CD14-positive monocyte (primary cell): ENCODE results near the gene HNF4A. TPM values are rescaled to one million over a fixed set of nuclear protein-coding genes. Genes with fewer than 3 reads are reported as not detected.

Source experiments
- DNase-seq, 3 donors: peaks; one replicate each; pipeline ENCODE4 v3.0.0-alpha.2; 2011 to 2022
- H2AFZ ChIP-seq: 2 replicates; pipeline ENCODE4 v1.6.0; 2012; ENCODE audit warnings: mild to moderate bottlenecking, low read depth, low read length, inconsistent platforms; ENCODE audit not compliant: insufficient read depth, poor library complexity, severe bottlenecking
- H3K27ac ChIP-seq, 2 donors: 1 replicate in 1 of 2; 2 replicates in 1 of 2; pipeline ENCODE4 v1.5.1; 2012 to 2013; ENCODE audit warnings: low read length in 2 of 2, control low read depth in 1 of 2, inconsistent platforms in 1 of 2, low read depth in 1 of 2, mild to moderate bottlenecking in 1 of 2
- H3K27me3 ChIP-seq, 2 donors: one replicate each; pipeline versions ENCODE4 v1.6.0 to v1.6.1; 2011 to 2013; ENCODE audit warnings: low read length in 2 of 2; ENCODE audit not compliant: control insufficient read depth in 2 of 2, insufficient read depth in 2 of 2
- H3K36me3 ChIP-seq, 2 donors: replicated peaks in 1 of 2; 1 replicate in 1 of 2; 2 replicates in 1 of 2; pipeline versions ENCODE4 v1.5.1 to v1.6.1; 2012 to 2013; ENCODE audit warnings: low read length in 2 of 2, control low read depth in 1 of 2, inconsistent platforms in 1 of 2, mild to moderate bottlenecking in 1 of 2; ENCODE audit not compliant: insufficient read depth in 2 of 2, control insufficient read depth in 1 of 2
- H3K4me1 ChIP-seq, 2 donors: 1 replicate in 1 of 2; 2 replicates in 1 of 2; pipeline versions ENCODE4 v1.5.1 to v1.6.1; 2012 to 2013; ENCODE audit warnings: low read length in 2 of 2, control low read depth in 1 of 2, inconsistent platforms in 1 of 2, mild to moderate bottlenecking in 1 of 2, moderate library complexity in 1 of 2; ENCODE audit not compliant: insufficient read depth in 2 of 2, control insufficient read depth in 1 of 2
- H3K4me2 ChIP-seq: replicated peaks from 2 replicates; pipeline ENCODE3; 2012; ENCODE audit warnings: low read length, moderate library complexity, mild to moderate bottlenecking; ENCODE audit not compliant: poor library complexity, severe bottlenecking; ENCODE audit errors: extremely low read depth
- H3K4me3 ChIP-seq, 3 experiments: fragments of 200-600 bp in 1 of 3; sonication (generic) in 1 of 3; replicated peaks in 1 of 3; 1 replicate in 2 of 3; 2 replicates in 1 of 3; pipeline ENCODE4 v1.5.1; 2011 to 2013; ENCODE audit warnings: low read length in 3 of 3, mild to moderate bottlenecking in 3 of 3, control low read depth in 2 of 3, low read depth in 2 of 3, inconsistent platforms in 1 of 3, moderate library complexity in 1 of 3
- H3K79me2 ChIP-seq: 2 replicates; pipeline ENCODE4 v1.6.0; 2012; ENCODE audit warnings: mild to moderate bottlenecking, control low read depth, inconsistent platforms, low read length, moderate library complexity; ENCODE audit not compliant: insufficient read depth
- H3K9ac ChIP-seq: 2 replicates; pipeline ENCODE4 v1.6.0; 2017; ENCODE audit warnings: low read length, mild to moderate bottlenecking; ENCODE audit not compliant: insufficient read depth, poor library complexity, severe bottlenecking
- H3K9me3 ChIP-seq, 2 donors: replicated peaks in 1 of 2; 1 replicate in 1 of 2; 2 replicates in 1 of 2; pipeline versions ENCODE4 v1.5.1 to v1.6.1; 2012 to 2013; ENCODE audit warnings: low read length in 2 of 2, control low read depth in 1 of 2; ENCODE audit not compliant: control insufficient read depth in 1 of 2, insufficient read depth in 1 of 2
- H4K20me1 ChIP-seq: 2 replicates; pipeline ENCODE4 v1.6.0; 2012; ENCODE audit warnings: mild to moderate bottlenecking, low read length, control low read depth, moderate library complexity; ENCODE audit not compliant: insufficient read depth
- H3K27ac Mint-ChIP-seq, 7 donors: one replicate each; pipeline ENCODE4 v1.8.0; 2020; ENCODE audit warnings: mild to moderate bottlenecking in 7 of 7, mixed read lengths in 7 of 7, moderate library complexity in 6 of 7, inconsistent platforms in 2 of 7
- H3K27me3 Mint-ChIP-seq, 3 donors: one replicate each; pipeline ENCODE4 v1.8.0; 2021 to 2022; ENCODE audit warnings: low read depth in 3 of 3, mild to moderate bottlenecking in 3 of 3, mixed read lengths in 3 of 3, moderate library complexity in 3 of 3, inconsistent platforms in 1 of 3
- H3K36me3 Mint-ChIP-seq, 2 donors: one replicate each; pipeline ENCODE4 v1.8.0; 2020; ENCODE audit warnings: mixed read lengths in 2 of 2, inconsistent platforms in 1 of 2, mild to moderate bottlenecking in 1 of 2
- H3K4me1 Mint-ChIP-seq: one replicate; pipeline ENCODE4 v1.8.0; 2020; ENCODE audit warnings: mild to moderate bottlenecking, mixed read lengths
- H3K4me3 Mint-ChIP-seq, 2 donors: one replicate each; pipeline ENCODE4 v1.8.0; 2020; ENCODE audit warnings: mild to moderate bottlenecking in 2 of 2, mixed read lengths in 2 of 2, moderate library complexity in 1 of 2
- H3K9me3 Mint-ChIP-seq, 7 donors: one replicate each; pipeline ENCODE4 v1.8.0; 2020 to 2022; ENCODE audit warnings: mixed read lengths in 7 of 7, mild to moderate bottlenecking in 6 of 7, moderate library complexity in 6 of 7, inconsistent platforms in 2 of 7
- CTCF ChIP-seq: fragments of 200-600 bp; IDR thresholded peaks from one replicate; pipeline ENCODE4 v1.8.0; 2022; ENCODE audit warnings: antibody characterized with exemption, mild to moderate bottlenecking
- WGBS: methylation state at CpG from one replicate; pipeline ENCODE4 v1.1.5; 2013; ENCODE audit warnings: missing lambda C conversion rate; ENCODE audit not compliant: insufficient coverage; 5-methylcytosine and 5-hydroxymethylcytosine counted together
- intact Hi-C, 2 donors: fragments of 100-400 bp; cut with micrococcal nuclease; formaldehyde crosslinking; loops; one replicate each; pipeline versions ENCODE4 v1.15.0 to v1.15.1; 2023
- polyA plus RNA-seq, 3 donors: library from polyadenylated mRNA; depleted of rRNA in 1 of 3; unstranded in 2 of 3; stranded (reverse) in 1 of 3; fragments of 300-500 nt in 2 of 3; fragments of >200 nt in 1 of 3; fragmentation: Illumina TruSeq in 2 of 3; gene quantifications; 1 replicate in 2 of 3; 2 replicates in 1 of 3; pipeline ENCODE4 v1.2.3, GENCODE V29; 2012 to 2021

Gene HNF4A
- polyA plus RNA-seq, 3 donors = not detected

- H3K9me3 Mint-ChIP-seq = peaks cover 0 to 1% (median 0%) of the 10 kb centered on the region in 7 donors
- H3K4me1 Mint-ChIP-seq = peaks cover 24% of the 10 kb centered on the region
- intact Hi-C loops = no loop called here
- peaks cover 2 to 14% (median 6%) of the 10 kb centered on the region in 3 donors for H3K27me3 Mint-ChIP-seq
- H4K20me1 ChIP-seq = no peaks in the 10 kb centered on the region
- no peak for TF ChIP-seq CTCF
- peaks cover 11% of the 10 kb centered on the region in 2 donors for H3K4me1 ChIP-seq
- H3K4me3 ChIP-seq = no peak overlapping the region
- no peak overlapping the region for H3K27ac ChIP-seq
- H3K36me3 Mint-ChIP-seq = no peaks in the 10 kb centered on the region
- H3K4me3 Mint-ChIP-seq = no peak overlapping the region
- H3K9me3 ChIP-seq = no peaks in the 10 kb centered on the region
- no CpG with 5 or more reads among the region's 2 CpGs for WGBS
- H3K9ac ChIP-seq = no peak overlapping the region
- H3K4me2 ChIP-seq = no peak overlapping the region
- DNase-seq = no peak
- H2AFZ ChIP-seq = no peak overlapping the region
- H3K79me2 ChIP-seq = no peaks in the 10 kb centered on the region
- H3K27ac Mint-ChIP-seq = no peak overlapping the region
- H3K36me3 ChIP-seq = no peaks in the 10 kb centered on the region
- no peaks in the 10 kb centered on the region for H3K27me3 ChIP-seq
These were observed 83.8 kb downstream of the HNF4A start for GRCh38 chr20:44439318-44439717.

- H3K9me3 Mint-ChIP-seq = peaks cover 0 to 2% (median 0%) of the 10 kb centered on the region in 7 donors
- Histone ChIP-seq H3K79me2 (no peaks in the 10 kb centered on the region), H3K4me1 (peaks cover 11% of the 10 kb centered on the region in 2 donors), H3K9me3 (no peaks in the 10 kb centered on the region), H3K27ac (no peak overlapping the region), H3K27me3 (no peaks in the 10 kb centered on the region), H2AFZ (peak overlapping the region; percentile 76), H3K9ac (peak overlapping the region; percentile 15), H3K4me2 (peak overlapping the region; percentile 59), H4K20me1 (no peaks in the 10 kb centered on the region), H3K36me3 (no peaks in the 10 kb centered on the region), H3K4me3 (peak overlapping the region in 1 of 3 experiments; percentile 45)
- peak; percentile 21 to 31 (median 26) for DNase-seq
- WGBS = 25% methylated on average over 5 of the region's 12 CpGs
- peaks cover 14% of the 10 kb centered on the region for H3K4me1 Mint-ChIP-seq
- intact Hi-C loops = no loop called here
- peak overlapping the region; percentile 38 to 78 for H3K4me3 Mint-ChIP-seq
- H3K36me3 Mint-ChIP-seq = no peaks in the 10 kb centered on the region
- TF ChIP-seq CTCF = no peak
- H3K27me3 Mint-ChIP-seq = peaks cover 2 to 9% (median 7%) of the 10 kb centered on the region in 3 donors
- no peak overlapping the region for H3K27ac Mint-ChIP-seq
These were observed 87.0 kb downstream of the HNF4A start for GRCh38 chr20:44442298-44443070.
